IMR-90 (cell line): ENCODE data around the gene TRIP11. TPM values are rescaled to one million over a fixed set of nuclear protein-coding genes. Genes with fewer than 3 reads are reported as not detected.

ENCODE experiments used
- ATAC-seq: fragments of 200-7000 bp; cut with Tn5 transposase; 2 replicates; pipeline ENCODE4 v1.9.1; 2020; ENCODE audit warnings: low read depth, mild to moderate bottlenecking, moderate library complexity
- BruUV-seq: library from RNA; stranded (reverse); fragments of 400-500 nt; replicated peaks from 2 replicates; lab custom pipeline; 2021; lab: Mats Ljungman, UMichigan
- CTCF ChIA-PET: fragments of 300-600 bp; formaldehyde crosslinking; extraction: SDS; loops from one replicate; lab custom pipeline; 2021; ENCODE audit warnings: antibody characterized with exemption; lab: Yijun Ruan, JAX
- POLR2A ChIA-PET: fragments of 300-600 bp; sonication (Branson Sonifier 250); formaldehyde crosslinking; loops from one replicate; lab custom pipeline; 2022; ENCODE audit warnings: antibody characterized with exemption; ENCODE audit not compliant: unreplicated experiment; lab: Charles Lee
- DNase-seq: peaks from one replicate; pipeline ENCODE4 v3.0.0; 2013
- H2AFZ ChIP-seq: replicated peaks from 2 replicates; pipeline ENCODE3; 2013; ENCODE audit warnings: low read length, mild to moderate bottlenecking; ENCODE audit not compliant: poor library complexity
- H2AK5ac ChIP-seq: 2 replicates; pipeline ENCODE4 v1.6.1; 2013; ENCODE audit warnings: low read depth, low read length, inconsistent platforms
- H2AK9ac ChIP-seq: replicated peaks from 2 replicates; pipeline ENCODE3; 2013; ENCODE audit warnings: mild to moderate bottlenecking, low read depth, low read length, moderate library complexity; ENCODE audit not compliant: poor library complexity
- H2BK120ac ChIP-seq: 2 replicates; pipeline ENCODE4 v1.6.1; 2013; ENCODE audit warnings: low read depth, low read length, inconsistent platforms
- H2BK15ac ChIP-seq: 3 replicates; pipeline ENCODE4 v1.6.1; 2013; ENCODE audit warnings: low read depth, low read length, inconsistent platforms
- H2BK20ac ChIP-seq: 2 replicates; pipeline ENCODE4 v1.6.1; 2013; ENCODE audit warnings: low read depth, mild to moderate bottlenecking, inconsistent platforms, low read length, moderate library complexity
- H2BK5ac ChIP-seq: 2 replicates; pipeline ENCODE4 v1.6.1; 2013; ENCODE audit warnings: mild to moderate bottlenecking, low read depth, low read length, inconsistent platforms; ENCODE audit not compliant: poor library complexity, severe bottlenecking
- H3K14ac ChIP-seq: replicated peaks from 2 replicates; pipeline ENCODE4 v1.6.1; 2013; ENCODE audit warnings: low read depth, low read length, inconsistent platforms
- H3K18ac ChIP-seq: 2 replicates; pipeline ENCODE4 v1.6.1; 2013; ENCODE audit warnings: low read depth, low read length, control low read depth
- H3K23ac ChIP-seq: 2 replicates; pipeline ENCODE4 v1.6.1; 2013; ENCODE audit warnings: low read depth, low read length, inconsistent platforms
- H3K27ac ChIP-seq: 2 replicates; pipeline ENCODE4 v1.5.1; 2013; ENCODE audit warnings: mild to moderate bottlenecking, control low read depth, low read length; ENCODE audit not compliant: insufficient read depth
- H3K27me3 ChIP-seq: 2 replicates; pipeline ENCODE4 v1.6.1; 2013; ENCODE audit warnings: low read length; ENCODE audit not compliant: control insufficient read depth, insufficient read depth
- H3K36me3 ChIP-seq: 2 replicates; pipeline ENCODE4 v1.6.1; 2013; ENCODE audit warnings: low read length, mixed read lengths; ENCODE audit not compliant: control insufficient read depth, insufficient read depth
- H3K4ac ChIP-seq: 2 replicates; pipeline ENCODE4 v1.6.1; 2013; ENCODE audit warnings: low read depth, low read length, inconsistent platforms
- H3K4me1 ChIP-seq: 2 replicates; pipeline ENCODE4 v1.6.1; 2013; ENCODE audit warnings: low read length, mixed read lengths; ENCODE audit not compliant: control insufficient read depth, insufficient read depth
- H3K4me2 ChIP-seq: 2 replicates; pipeline ENCODE4 v1.6.1; 2013; ENCODE audit warnings: low read depth, mild to moderate bottlenecking, control low read depth, low read length, moderate library complexity
- H3K4me3 ChIP-seq: 2 replicates; pipeline ENCODE4 v1.5.1; 2013; ENCODE audit warnings: low read depth, mild to moderate bottlenecking, control low read depth, low read length, moderate library complexity; ENCODE audit not compliant: insufficient read depth
- H3K56ac ChIP-seq: 2 replicates; pipeline ENCODE4 v1.6.1; 2013; ENCODE audit warnings: low read length, inconsistent platforms; ENCODE audit not compliant: insufficient read depth; ENCODE audit errors: extremely low read depth
- H3K79me1 ChIP-seq, 2 experiments: 2 replicates each; pipeline ENCODE4 v1.6.1; 2013; ENCODE audit warnings: low read length in 2 of 2, inconsistent platforms in 1 of 2, low read depth in 1 of 2
- H3K9ac ChIP-seq: 2 replicates; pipeline ENCODE4 v1.6.1; 2013; ENCODE audit warnings: low read depth, low read length, control low read depth
- H3K9me1 ChIP-seq: 2 replicates; pipeline ENCODE4 v1.6.1; 2013; ENCODE audit warnings: low read length, inconsistent platforms; ENCODE audit not compliant: insufficient read depth
- H3K9me3 ChIP-seq: 2 replicates; pipeline ENCODE4 v1.6.1; 2013; ENCODE audit warnings: low read length; ENCODE audit not compliant: control insufficient read depth, insufficient read depth
- H4K20me1 ChIP-seq: 2 replicates; pipeline ENCODE4 v1.6.1; 2013; ENCODE audit warnings: low read length, inconsistent platforms; ENCODE audit not compliant: insufficient read depth
- H4K5ac ChIP-seq: 2 replicates; pipeline ENCODE4 v1.6.1; 2013; ENCODE audit warnings: mild to moderate bottlenecking, low read depth, low read length, control low read depth
- H4K8ac ChIP-seq, 2 experiments: 2 replicates each; pipeline ENCODE4 v1.6.1; 2013; ENCODE audit warnings: low read depth in 2 of 2, low read length in 2 of 2, control low read depth in 1 of 2, inconsistent platforms in 1 of 2
- H4K91ac ChIP-seq: 2 replicates; pipeline ENCODE4 v1.6.1; 2013; ENCODE audit warnings: low read depth, low read length, inconsistent platforms; ENCODE audit not compliant: insufficient read depth
- BHLHE40 ChIP-seq: fragments of 150-350 bp; IDR thresholded peaks from 2 replicates; pipeline ENCODE4 v1.6.1; 2016; ENCODE audit warnings: mild to moderate bottlenecking, low read depth, low read length
- CEBPB ChIP-seq: IDR thresholded peaks from 2 replicates; pipeline ENCODE4 v1.6.1; 2012; ENCODE audit warnings: low read depth, low read length, improper control_type of control experiment
- CHD1 ChIP-seq: IDR thresholded peaks from 2 replicates; pipeline ENCODE4 v1.6.1; 2012; ENCODE audit warnings: low read depth, low read length, improper control_type of control experiment
- MAFK ChIP-seq: IDR thresholded peaks from 2 replicates; pipeline ENCODE4 v1.6.1; 2012; ENCODE audit warnings: low read depth, low read length, improper control_type of control experiment
- MAZ ChIP-seq: IDR thresholded peaks from 2 replicates; pipeline ENCODE4 v1.6.1; 2012; ENCODE audit warnings: low read depth, mild to moderate bottlenecking, low read length, improper control_type of control experiment, moderate library complexity, borderline replicate concordance
- MXI1 ChIP-seq: IDR thresholded peaks from 2 replicates; pipeline ENCODE4 v1.6.1; 2012; ENCODE audit warnings: low read depth, mild to moderate bottlenecking, low read length, moderate library complexity, borderline replicate concordance
- NFE2L2 ChIP-seq: fragments of 150-350 bp; IDR thresholded peaks from 2 replicates; pipeline ENCODE4 v1.6.1; 2016; ENCODE audit warnings: low read depth, mild to moderate bottlenecking, low read length
- POLR2A ChIP-seq: IDR thresholded peaks from 2 replicates; pipeline ENCODE4 v1.6.1; 2012; ENCODE audit warnings: mild to moderate bottlenecking, low read depth, low read length
- RAD21 ChIP-seq: IDR thresholded peaks from 2 replicates; pipeline ENCODE4 v1.6.1; 2012; ENCODE audit warnings: low read length, improper control_type of control experiment
- RCOR1 ChIP-seq: IDR thresholded peaks from 2 replicates; pipeline ENCODE4 v1.6.1; 2012; ENCODE audit warnings: mild to moderate bottlenecking, low read length, improper control_type of control experiment; ENCODE audit not compliant: insufficient replicate concordance
- RFX5 ChIP-seq: IDR thresholded peaks from 2 replicates; pipeline ENCODE4 v1.8.0; 2012; ENCODE audit warnings: low read depth, mild to moderate bottlenecking, low read length, moderate library complexity
- WGBS, 2 experiments: methylation state at CpG; one replicate each; pipeline versions ENCODE4 v1.1.5 to v1.1.7; 2013; ENCODE audit warnings: missing lambda C conversion rate in 2 of 2; ENCODE audit not compliant: insufficient read length in 1 of 2; ENCODE audit errors: extremely low coverage in 2 of 2; 5-methylcytosine and 5-hydroxymethylcytosine counted together
- dilution Hi-C: fragments of 300-500 bp; cut with HindIII; formaldehyde crosslinking; loops from one replicate; pipeline ENCODE4 v1.14.3; 2018; ENCODE audit warnings: low sequenced_read_pairs; ENCODE audit not compliant: unreplicated experiment
- in situ Hi-C: fragments of 300-500 bp; cut with MboI; formaldehyde crosslinking; loops from 3 replicates; pipeline ENCODE4 v1.14.3; 2019; ENCODE audit warnings: low sequenced_read_pairs, inconsistent platforms, mixed read lengths
- intact Hi-C: fragments of 100-400 bp; cut with micrococcal nuclease; formaldehyde crosslinking; loops from 2 replicates; pipeline ENCODE4 v1.10.0; 2022
- polyA plus RNA-seq, 3 experiments: library from polyadenylated mRNA; depleted of rRNA; stranded (reverse); fragments of >200 nt; gene quantifications; 2 replicates each; pipeline ENCODE4 v1.2.3, GENCODE V29; 2012; ENCODE audit warnings: low replicate concordance in 1 of 3
- total RNA-seq: library from RNA; depleted of rRNA; stranded (reverse); fragments of >200 nt; gene quantifications from 2 replicates; pipeline ENCODE4 v1.2.3, GENCODE V29; 2012
- TF ChIP-seq, protein P1 (sequence below): fragments of 150-350 bp; IDR thresholded peaks from 2 replicates; pipeline ENCODE4 v1.6.1; 2016; ENCODE audit warnings: low read depth, mild to moderate bottlenecking, low read length, moderate library complexity, borderline replicate concordance
- TF ChIP-seq, protein P2 (sequence below): conservative IDR thresholded peaks from 2 replicates; pipeline ENCODE4 v1.5.1; 2012; ENCODE audit warnings: mild to moderate bottlenecking, low read depth, low read length, improper control_type of control experiment
- TF ChIP-seq, protein P3 (sequence below): fragments of 150-350 bp; IDR thresholded peaks from 2 replicates; pipeline ENCODE4 v1.6.1; 2017; ENCODE audit warnings: mild to moderate bottlenecking, antibody characterized with exemption, low read length, low read depth

Gene TRIP11
- total and polyA plus RNA-seq, 2 of the 4 experiments (the other 2 are of a cell fraction): 6.8 to 83.5 TPM

DNA sequence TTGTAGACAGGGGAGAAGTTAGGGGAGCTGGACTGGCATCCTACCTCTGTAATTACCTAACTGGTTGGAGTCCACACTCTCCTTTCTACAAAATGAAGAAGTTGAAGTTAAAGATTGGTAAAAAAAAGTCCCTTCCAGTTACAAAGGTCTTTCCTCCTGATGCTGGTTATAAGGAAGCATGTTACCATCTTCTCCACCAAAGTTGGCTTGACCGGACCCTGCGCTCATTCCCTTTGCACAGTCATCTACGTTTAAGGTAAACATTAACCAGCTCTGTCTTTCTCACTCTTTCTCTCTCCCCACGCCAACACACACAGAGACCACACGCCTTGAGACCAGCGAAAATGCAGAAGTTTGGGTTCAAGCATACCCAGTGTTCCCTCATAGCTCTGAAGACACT is 104.3 kb downstream of the TRIP11 start:
- Histone ChIP-seq H2AFZ (no peak overlapping the region), H3K4ac (no peak overlapping the region), H4K20me1 (peaks cover 7% of the 10 kb centered on the region; the same call in 1 of the 2 replicates), H4K5ac (no peak overlapping the region), H3K14ac (no peak overlapping the region), H3K4me2 (no peak overlapping the region), H3K23ac (no peak overlapping the region), H3K27ac (no peak overlapping the region), H2AK5ac (no peak overlapping the region), H2AK9ac (no peak overlapping the region), H3K4me1 (no peaks in the 10 kb centered on the region), H3K79me1 (peaks cover 16 to 42% of the 10 kb centered on the region in 2 experiments; a peak in 3 of 4 replicates), H3K18ac (no peak overlapping the region), H3K36me3 (peaks cover 62% of the 10 kb centered on the region), H3K9me3 (no peaks in the 10 kb centered on the region), H2BK120ac (no peak overlapping the region), H2BK5ac (no peak overlapping the region), H3K27me3 (no peaks in the 10 kb centered on the region), H4K8ac (no peak overlapping the region), H2BK20ac (no peak overlapping the region), H2BK15ac (no peak overlapping the region), H3K4me3 (no peak overlapping the region), H3K56ac (no peak overlapping the region), H3K9me1 (peaks cover 4% of the 10 kb centered on the region; the same call in 1 of the 2 replicates), H3K9ac (no peak overlapping the region), H4K91ac (no peak overlapping the region)
- no TSS peak for BruUV-seq
- WGBS, 2 experiments: 84% methylated on average over 6 of the region's 6 CpGs; no CpG with 5 or more reads in 1 of the 2 experiments
- ChIA-PET POLR2A (no interaction called here), CTCF (interaction anchor here (1.0 to 1.2 kb wide), 2 partner anchors 11 to 62 kb away, joined by 3 read pairs; no protein-coding TSS in a partner anchor)
- ATAC-seq: no peak
- dilution Hi-C loops (no loop called here), in situ Hi-C loops (no loop called here), intact Hi-C loops (no loop called here)
- TF ChIP-seq RFX5 (no peak), CHD1 (no peak), MXI1 (no peak), MAFK (no peak), MAZ (no peak), BHLHE40 (no peak), POLR2A (no peak), CEBPB (no peak), NFE2L2 (no peak), RCOR1 (no peak), RAD21 (no peak)
- TF ChIP-seq, protein P1, sequence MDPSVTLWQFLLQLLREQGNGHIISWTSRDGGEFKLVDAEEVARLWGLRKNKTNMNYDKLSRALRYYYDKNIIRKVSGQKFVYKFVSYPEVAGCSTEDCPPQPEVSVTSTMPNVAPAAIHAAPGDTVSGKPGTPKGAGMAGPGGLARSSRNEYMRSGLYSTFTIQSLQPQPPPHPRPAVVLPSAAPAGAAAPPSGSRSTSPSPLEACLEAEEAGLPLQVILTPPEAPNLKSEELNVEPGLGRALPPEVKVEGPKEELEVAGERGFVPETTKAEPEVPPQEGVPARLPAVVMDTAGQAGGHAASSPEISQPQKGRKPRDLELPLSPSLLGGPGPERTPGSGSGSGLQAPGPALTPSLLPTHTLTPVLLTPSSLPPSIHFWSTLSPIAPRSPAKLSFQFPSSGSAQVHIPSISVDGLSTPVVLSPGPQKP: no peak
- TF ChIP-seq, protein P2, sequence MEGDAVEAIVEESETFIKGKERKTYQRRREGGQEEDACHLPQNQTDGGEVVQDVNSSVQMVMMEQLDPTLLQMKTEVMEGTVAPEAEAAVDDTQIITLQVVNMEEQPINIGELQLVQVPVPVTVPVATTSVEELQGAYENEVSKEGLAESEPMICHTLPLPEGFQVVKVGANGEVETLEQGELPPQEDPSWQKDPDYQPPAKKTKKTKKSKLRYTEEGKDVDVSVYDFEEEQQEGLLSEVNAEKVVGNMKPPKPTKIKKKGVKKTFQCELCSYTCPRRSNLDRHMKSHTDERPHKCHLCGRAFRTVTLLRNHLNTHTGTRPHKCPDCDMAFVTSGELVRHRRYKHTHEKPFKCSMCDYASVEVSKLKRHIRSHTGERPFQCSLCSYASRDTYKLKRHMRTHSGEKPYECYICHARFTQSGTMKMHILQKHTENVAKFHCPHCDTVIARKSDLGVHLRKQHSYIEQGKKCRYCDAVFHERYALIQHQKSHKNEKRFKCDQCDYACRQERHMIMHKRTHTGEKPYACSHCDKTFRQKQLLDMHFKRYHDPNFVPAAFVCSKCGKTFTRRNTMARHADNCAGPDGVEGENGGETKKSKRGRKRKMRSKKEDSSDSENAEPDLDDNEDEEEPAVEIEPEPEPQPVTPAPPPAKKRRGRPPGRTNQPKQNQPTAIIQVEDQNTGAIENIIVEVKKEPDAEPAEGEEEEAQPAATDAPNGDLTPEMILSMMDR: no peak
- TF ChIP-seq, protein P3, sequence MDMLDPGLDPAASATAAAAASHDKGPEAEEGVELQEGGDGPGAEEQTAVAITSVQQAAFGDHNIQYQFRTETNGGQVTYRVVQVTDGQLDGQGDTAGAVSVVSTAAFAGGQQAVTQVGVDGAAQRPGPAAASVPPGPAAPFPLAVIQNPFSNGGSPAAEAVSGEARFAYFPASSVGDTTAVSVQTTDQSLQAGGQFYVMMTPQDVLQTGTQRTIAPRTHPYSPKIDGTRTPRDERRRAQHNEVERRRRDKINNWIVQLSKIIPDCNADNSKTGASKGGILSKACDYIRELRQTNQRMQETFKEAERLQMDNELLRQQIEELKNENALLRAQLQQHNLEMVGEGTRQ: no peak
- DNase-seq: no peak
